Measurements from ENCODE around the gene PEX12.

DNA sequence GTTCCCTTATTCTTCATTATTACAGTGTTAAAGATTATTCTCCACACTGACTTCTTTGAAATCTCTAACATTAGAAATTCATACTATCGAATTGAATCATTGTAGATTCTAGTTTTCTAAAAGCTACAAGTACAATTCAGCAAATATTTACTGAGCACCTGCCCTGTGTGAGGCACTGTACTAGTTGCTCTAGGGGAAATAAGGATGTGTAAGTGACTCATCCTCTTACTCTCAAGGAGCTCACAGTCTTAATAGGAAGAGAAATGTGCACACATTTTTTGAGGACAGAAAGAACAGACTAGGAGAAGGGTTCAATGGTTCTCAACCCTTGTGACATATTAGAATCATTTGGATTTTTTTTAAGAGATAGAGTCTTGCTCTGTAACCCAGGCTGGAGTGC, 33.2 kb downstream of the PEX12 start:
- TF ChIP-seq RFX5 (IDR thresholded peaks at IDR 0.05): no peak
- TF ChIP-seq HEYL (CRISPR knock-in tag; IDR thresholded peaks at IDR 0.05): no peak
- no peak for TF ChIP-seq NFE2L2 (conservative IDR thresholded peaks at IDR 0.05; ENCODE audit: low read length)
- TF ChIP-seq, protein P1, sequence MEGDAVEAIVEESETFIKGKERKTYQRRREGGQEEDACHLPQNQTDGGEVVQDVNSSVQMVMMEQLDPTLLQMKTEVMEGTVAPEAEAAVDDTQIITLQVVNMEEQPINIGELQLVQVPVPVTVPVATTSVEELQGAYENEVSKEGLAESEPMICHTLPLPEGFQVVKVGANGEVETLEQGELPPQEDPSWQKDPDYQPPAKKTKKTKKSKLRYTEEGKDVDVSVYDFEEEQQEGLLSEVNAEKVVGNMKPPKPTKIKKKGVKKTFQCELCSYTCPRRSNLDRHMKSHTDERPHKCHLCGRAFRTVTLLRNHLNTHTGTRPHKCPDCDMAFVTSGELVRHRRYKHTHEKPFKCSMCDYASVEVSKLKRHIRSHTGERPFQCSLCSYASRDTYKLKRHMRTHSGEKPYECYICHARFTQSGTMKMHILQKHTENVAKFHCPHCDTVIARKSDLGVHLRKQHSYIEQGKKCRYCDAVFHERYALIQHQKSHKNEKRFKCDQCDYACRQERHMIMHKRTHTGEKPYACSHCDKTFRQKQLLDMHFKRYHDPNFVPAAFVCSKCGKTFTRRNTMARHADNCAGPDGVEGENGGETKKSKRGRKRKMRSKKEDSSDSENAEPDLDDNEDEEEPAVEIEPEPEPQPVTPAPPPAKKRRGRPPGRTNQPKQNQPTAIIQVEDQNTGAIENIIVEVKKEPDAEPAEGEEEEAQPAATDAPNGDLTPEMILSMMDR (IDR thresholded peaks at IDR 0.05): no peak
- TF ChIP-seq POLR2A (IDR thresholded peaks at IDR 0.05; ENCODE audit: low read length): no peak
- TF ChIP-seq, protein P2, sequence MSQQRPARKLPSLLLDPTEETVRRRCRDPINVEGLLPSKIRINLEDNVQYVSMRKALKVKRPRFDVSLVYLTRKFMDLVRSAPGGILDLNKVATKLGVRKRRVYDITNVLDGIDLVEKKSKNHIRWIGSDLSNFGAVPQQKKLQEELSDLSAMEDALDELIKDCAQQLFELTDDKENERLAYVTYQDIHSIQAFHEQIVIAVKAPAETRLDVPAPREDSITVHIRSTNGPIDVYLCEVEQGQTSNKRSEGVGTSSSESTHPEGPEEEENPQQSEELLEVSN (IDR thresholded peaks at IDR 0.05; ENCODE audit: borderline replicate concordance, low read depth): no peak
- TF ChIP-seq, protein P3, sequence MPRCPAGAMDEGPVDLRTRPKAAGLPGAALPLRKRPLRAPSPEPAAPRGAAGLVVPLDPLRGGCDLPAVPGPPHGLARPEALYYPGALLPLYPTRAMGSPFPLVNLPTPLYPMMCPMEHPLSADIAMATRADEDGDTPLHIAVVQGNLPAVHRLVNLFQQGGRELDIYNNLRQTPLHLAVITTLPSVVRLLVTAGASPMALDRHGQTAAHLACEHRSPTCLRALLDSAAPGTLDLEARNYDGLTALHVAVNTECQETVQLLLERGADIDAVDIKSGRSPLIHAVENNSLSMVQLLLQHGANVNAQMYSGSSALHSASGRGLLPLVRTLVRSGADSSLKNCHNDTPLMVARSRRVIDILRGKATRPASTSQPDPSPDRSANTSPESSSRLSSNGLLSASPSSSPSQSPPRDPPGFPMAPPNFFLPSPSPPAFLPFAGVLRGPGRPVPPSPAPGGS (IDR thresholded peaks at IDR 0.05): no peak
- TF ChIP-seq HOXB5 (CRISPR knock-in tag; IDR thresholded peaks at IDR 0.05): no peak
